B cell (primary cell): ENCODE measurements around the gene SNRPD3.

Source experiments
- CTCF ChIP-seq: fragments of 200-600 bp; IDR thresholded peaks from one replicate; pipeline ENCODE4 v1.8.0; 2022; ENCODE audit warnings: antibody characterized with exemption, mild to moderate bottlenecking
- EZH2 ChIP-seq: IDR thresholded peaks from 2 replicates; pipeline ENCODE4 v1.6.1; 2012; ENCODE audit warnings: borderline replicate concordance, low read depth, mild to moderate bottlenecking, moderate library complexity, low read length; ENCODE audit not compliant: insufficient read depth, poor library complexity, severe bottlenecking

GRCh38 chr22:24587948-24588347 lies 32.1 kb downstream of the SNRPD3 start:
- TF ChIP-seq CTCF (no peak), EZH2 (no peak)
